Right lobe of liver (tissue), 4 donors: ENCODE data around the gene FSTL4.

Source experiments
- CTCF ChIP-seq, 4 donors: fragments of 200-600 bp in 3 of 4; fragments of 450-650 bp in 1 of 4; IDR thresholded peaks; one replicate each; pipeline versions ENCODE4 v1.5.1 to v1.8.0; 2016 to 2022; ENCODE audit warnings: antibody characterized with exemption in 4 of 4, mild to moderate bottlenecking in 2 of 4
- POLR2A ChIP-seq: fragments of 450-650 bp; IDR thresholded peaks from one replicate; pipeline ENCODE4 v1.6.1; 2017; ENCODE audit warnings: antibody characterized with exemption, mild to moderate bottlenecking
- donor health status: DM: no; HTN: no; CAD: no.
- donor health status: DM: no; HTN: no; CAD: no.
- donor health status: DM: no; HTN: yes; CAD: no.

GRCh38 chr5:133193794-133194193 lies 418.5 kb downstream of the FSTL4 start:
- TF ChIP-seq POLR2A (no peak), CTCF (IDR thresholded peaks at IDR 0.05) (no peak)
